Measurements from ENCODE around the gene STK32C. TPM values are rescaled to one million over a fixed set of nuclear protein-coding genes. Genes with fewer than 3 reads are reported as not detected.

The STK32C gene
- total and polyA plus RNA-seq, 2 of the 4 experiments (the other 2 are of a cell fraction): 5.0 to 8.3 TPM

GRCh38 chr10:132324186-132324585 lies 16.4 kb upstream of the STK32C start:
- H4K20me1 ChIP-seq (ENCODE audit: insufficient read depth, low read length): no peaks in the 10 kb centered on the region
- peaks cover 21% of the 10 kb centered on the region for H3K9me1 ChIP-seq (ENCODE audit: insufficient read depth, low read length)
- ChIA-PET POLR2A (ENCODE audit: unreplicated experiment) (no interaction called here), CTCF (no interaction called here)
- no peak overlapping the region for H3K27ac ChIP-seq (ENCODE audit: insufficient read depth, low read length)
- H3K4me1 ChIP-seq (ENCODE audit: control insufficient read depth, insufficient read depth, low read length): peaks cover 15% of the 10 kb centered on the region
- H4K91ac ChIP-seq (ENCODE audit: insufficient read depth, low read depth, low read length): no peak overlapping the region
- H3K27me3 ChIP-seq (ENCODE audit: control insufficient read depth, insufficient read depth, low read length): no peaks in the 10 kb centered on the region
- H2AK5ac ChIP-seq (ENCODE audit: low read depth, low read length): no peak overlapping the region
- no peak overlapping the region for H3K9ac ChIP-seq (ENCODE audit: low read depth, low read length)
- no peak overlapping the region for H2BK20ac ChIP-seq (ENCODE audit: low read depth, low read length)
- no peak overlapping the region for H4K8ac ChIP-seq (ENCODE audit: low read depth in 2 of 2, low read length in 2 of 2)
- in situ Hi-C loops (cut with MboI; ENCODE audit: low sequenced_read_pairs) (no loop called here), intact Hi-C loops (cut with micrococcal nuclease) (no loop called here), dilution Hi-C loops (cut with HindIII; ENCODE audit: low sequenced_read_pairs, unreplicated experiment) (no loop called here)
- H3K36me3 ChIP-seq (ENCODE audit: control insufficient read depth, insufficient read depth, low read length): peaks cover 7% of the 10 kb centered on the region; the same call in 1 of the 2 replicates
- ATAC-seq (ENCODE audit: low read depth) (no peak), DNase-seq (no peak)
- H2BK5ac ChIP-seq (ENCODE audit: low read depth, low read length, poor library complexity, severe bottlenecking): no peak overlapping the region
- no peak overlapping the region for H3K14ac ChIP-seq (replicated peaks; ENCODE audit: low read depth, low read length)
- TF ChIP-seq POLR2A (IDR thresholded peaks at IDR 0.05; ENCODE audit: low read depth, low read length) (no peak), RAD21 (IDR thresholded peaks at IDR 0.05; ENCODE audit: low read length) (no peak), MXI1 (IDR thresholded peaks at IDR 0.05; ENCODE audit: borderline replicate concordance, low read depth, low read length) (no peak), CEBPB (IDR thresholded peaks at IDR 0.05; ENCODE audit: low read depth, low read length) (no peak)
- H3K4me3 ChIP-seq (ENCODE audit: insufficient read depth, low read depth, low read length): no peak overlapping the region
- H2AK9ac ChIP-seq (replicated peaks; ENCODE audit: low read depth, low read length, poor library complexity): no peak overlapping the region
- no peak overlapping the region for H3K18ac ChIP-seq (ENCODE audit: low read depth, low read length)
- no peak overlapping the region for H4K5ac ChIP-seq (ENCODE audit: low read depth, low read length)
- no peak overlapping the region for H3K56ac ChIP-seq (ENCODE audit: extremely low read depth, insufficient read depth, low read length)
- H3K9me3 ChIP-seq (ENCODE audit: control insufficient read depth, insufficient read depth, low read length): no peaks in the 10 kb centered on the region
- no peak overlapping the region for H3K23ac ChIP-seq (ENCODE audit: low read depth, low read length)
- H2BK120ac ChIP-seq (ENCODE audit: low read depth, low read length): no peak overlapping the region
- WGBS, 2 experiments (ENCODE audit: extremely low coverage in 2 of 2, insufficient read length in 1 of 2): no CpG with 5 or more reads among the region's 1 CpG
- H2BK15ac ChIP-seq (ENCODE audit: low read depth, low read length): no peak overlapping the region
- peaks cover 4 to 64% of the 10 kb centered on the region in 2 experiments for H3K79me1 ChIP-seq (ENCODE audit: low read depth in 1 of 2, low read length in 2 of 2)
- no TSS peak for BruUV-seq (replicated peaks)
- no peak overlapping the region for H2AFZ ChIP-seq (replicated peaks; ENCODE audit: low read length, poor library complexity)
- H3K4ac ChIP-seq (ENCODE audit: low read depth, low read length): no peak overlapping the region
- H3K4me2 ChIP-seq (ENCODE audit: low read depth, low read length): no peak overlapping the region
